SK-N-SH (cell line): ENCODE data around the gene SNAPC1. TPM values are rescaled to one million over a fixed set of nuclear protein-coding genes. Genes with fewer than 3 reads are reported as not detected.

Source experiments
- CTCF ChIA-PET: fragments of 300-600, 350-600 bp; formaldehyde crosslinking; extraction: SDS; loops from one replicate; lab custom pipeline; 2021; lab: Yijun Ruan, JAX
- POLR2A ChIA-PET: fragments of 350-600 bp; sonication (Branson Sonifier 250); formaldehyde crosslinking; extraction: SDS; loops from one replicate; lab custom pipeline; 2020; ENCODE audit warnings: antibody characterized with exemption, inconsistent platforms; lab: Yijun Ruan, JAX
- DNase-seq: peaks from one replicate; pipeline ENCODE4 v3.0.0; 2012
- H2AFZ ChIP-seq: fragments of 200-600 bp; sonication (generic); 2 replicates; pipeline ENCODE4 v1.8.1; 2016; ENCODE audit warnings: antibody characterized with exemption, mild to moderate bottlenecking, low read depth
- H3F3A ChIP-seq: fragments of 200-600 bp; sonication (generic); replicated peaks from 2 replicates; pipeline ENCODE3; 2016; ENCODE audit warnings: antibody characterized with exemption, mild to moderate bottlenecking; ENCODE audit not compliant: insufficient read depth
- H3K27ac ChIP-seq, 2 experiments: fragments of 200-500 bp in 1 of 2; fragments of 200-600 bp in 1 of 2; sonication (Bioruptor generic) in 1 of 2; sonication (generic), shearing (Covaris generic) in 1 of 2; 2 replicates each; pipeline versions ENCODE4 v1.5.1 to v1.6.1; 2014 to 2016; ENCODE audit warnings: low read depth in 2 of 2, inconsistent platforms in 1 of 2, low read length in 1 of 2, mild to moderate bottlenecking in 1 of 2, mixed read lengths in 1 of 2
- H3K27me3 ChIP-seq: fragments of 200-600 bp; sonication (generic), shearing (Covaris generic); 2 replicates; pipeline ENCODE4 v1.6.1; 2016; ENCODE audit warnings: mixed run types; ENCODE audit not compliant: insufficient read depth
- H3K36me3 ChIP-seq, 2 experiments: fragments of 200-500 bp in 1 of 2; fragments of 200-600 bp in 1 of 2; sonication (Bioruptor generic) in 1 of 2; sonication (generic) in 1 of 2; replicated peaks in 1 of 2; 2 replicates each; pipeline versions ENCODE3 to v1.5.1; 2014 to 2016; ENCODE audit warnings: low read length in 1 of 2, mild to moderate bottlenecking in 1 of 2; ENCODE audit not compliant: insufficient read depth in 2 of 2, control insufficient read depth in 1 of 2
- H3K4me1 ChIP-seq, 2 experiments: fragments of 200-500 bp in 1 of 2; fragments of 200-600 bp in 1 of 2; sonication (Bioruptor generic) in 1 of 2; sonication (generic), shearing (Covaris generic) in 1 of 2; 2 replicates each; pipeline versions ENCODE4 v1.5.1 to v1.6.1; 2014 to 2016; ENCODE audit warnings: low read depth in 1 of 2, low read length in 1 of 2, mixed run types in 1 of 2; ENCODE audit not compliant: insufficient read depth in 2 of 2, control insufficient read depth in 1 of 2
- H3K4me2 ChIP-seq: fragments of 200-600 bp; sonication (generic), shearing (Covaris generic); 2 replicates; pipeline ENCODE4 v1.6.1; 2017; ENCODE audit warnings: mixed run types
- H3K4me3 ChIP-seq, 2 experiments: fragments of 200-500 bp in 1 of 2; fragments of 200-600 bp in 1 of 2; sonication (Bioruptor generic) in 1 of 2; sonication (generic), shearing (Covaris generic) in 1 of 2; 2 replicates each; pipeline versions ENCODE4 v1.5.1 to v1.8.1; 2014 to 2016; ENCODE audit warnings: low read depth in 2 of 2, inconsistent platforms in 1 of 2, low read length in 1 of 2, mild to moderate bottlenecking in 1 of 2, mixed read lengths in 1 of 2, moderate library complexity in 1 of 2
- H3K79me2 ChIP-seq: fragments of 200-600 bp; sonication (generic); 2 replicates; pipeline ENCODE4 v1.8.1; 2017; ENCODE audit warnings: mild to moderate bottlenecking; ENCODE audit not compliant: insufficient read depth
- H3K9ac ChIP-seq: fragments of 200-600 bp; sonication (generic); 2 replicates; pipeline ENCODE4 v1.6.1; 2017; ENCODE audit warnings: mixed run types
- H3K9me2 ChIP-seq: fragments of 200-600 bp; sonication (generic); 2 replicates; pipeline ENCODE4 v1.6.1; 2017; ENCODE audit warnings: mixed run types
- H3K9me3 ChIP-seq: fragments of 200-600 bp; sonication (generic); 2 replicates; pipeline ENCODE4 v1.6.1; 2017; ENCODE audit warnings: mixed run types, mild to moderate bottlenecking, moderate library complexity
- H4K20me1 ChIP-seq: fragments of 200-600 bp; sonication (generic); 2 replicates; pipeline ENCODE4 v1.6.1; 2017; ENCODE audit warnings: mild to moderate bottlenecking, mixed run types; ENCODE audit not compliant: insufficient read depth
- CHD2 ChIP-seq: fragments of 150-350 bp; IDR thresholded peaks from 2 replicates; pipeline ENCODE4 v1.6.1; 2018; ENCODE audit warnings: low read length; ENCODE audit not compliant: partially characterized antibody
- FOSL2 ChIP-seq: IDR thresholded peaks from 2 replicates; pipeline ENCODE4 v1.4.0; 2012; ENCODE audit warnings: low read depth, mild to moderate bottlenecking, moderate library complexity, borderline replicate concordance
- FOXJ3 ChIP-seq: sonication (generic); formaldehyde crosslinking; IDR thresholded peaks from 2 replicates; pipeline ENCODE4 v1.5.1; 2020; ENCODE audit warnings: mild to moderate bottlenecking, missing genetic modification reagents
- GATA2 ChIP-seq: sonication (generic); formaldehyde crosslinking; IDR thresholded peaks from 2 replicates; pipeline ENCODE4 v1.5.0; 2020; ENCODE audit warnings: mild to moderate bottlenecking, missing genetic modification reagents
- JUND ChIP-seq: IDR thresholded peaks from 2 replicates; pipeline ENCODE4 v1.4.0; 2012
- MXI1 ChIP-seq: IDR thresholded peaks from 2 replicates; pipeline ENCODE4 v1.6.1; 2012; ENCODE audit warnings: mild to moderate bottlenecking, low read depth, low read length, improper control_type of control experiment
- POLR2AphosphoS5 ChIP-seq: IDR thresholded peaks from 2 replicates; pipeline ENCODE4 v1.6.1; 2012; ENCODE audit warnings: low read depth, low read length
- RAD21 ChIP-seq: IDR thresholded peaks from 2 replicates; pipeline ENCODE4 v1.6.1; 2012; ENCODE audit warnings: mild to moderate bottlenecking, low read length
- RFX5 ChIP-seq: IDR thresholded peaks from 2 replicates; pipeline ENCODE4 v1.6.1; 2012; ENCODE audit warnings: mild to moderate bottlenecking, improper control_type of control experiment, low read length
- RXRA ChIP-seq: IDR thresholded peaks from 2 replicates; pipeline ENCODE4 v1.4.0; 2012; ENCODE audit warnings: low read depth, mild to moderate bottlenecking, borderline replicate concordance
- SIN3A ChIP-seq: IDR thresholded peaks from 2 replicates; pipeline ENCODE4 v1.6.1; 2012; ENCODE audit warnings: low read depth, mild to moderate bottlenecking, low read length, moderate library complexity, borderline replicate concordance
- SMC3 ChIP-seq: IDR thresholded peaks from 2 replicates; pipeline ENCODE4 v1.6.1; 2012; ENCODE audit warnings: low read depth, low read length, improper control_type of control experiment
- TAF1 ChIP-seq: IDR thresholded peaks from 2 replicates; pipeline ENCODE4 v1.6.1; 2012; ENCODE audit warnings: low read depth, mild to moderate bottlenecking, low read length, moderate library complexity, borderline replicate concordance
- TEAD4 ChIP-seq: IDR thresholded peaks from 2 replicates; pipeline ENCODE4 v1.4.0; 2012; ENCODE audit warnings: mild to moderate bottlenecking, borderline replicate concordance; ENCODE audit not compliant: insufficient read depth
- WGBS: methylation state at CpG from one replicate; pipeline ENCODE4 v1.1.6; 2017; ENCODE audit warnings: low lambda C conversion rate; 5-methylcytosine and 5-hydroxymethylcytosine counted together
- polyA plus RNA-seq, 3 experiments: library from polyadenylated mRNA; depleted of rRNA; stranded (reverse); fragments of >200 nt; gene quantifications; 2 replicates each; pipeline ENCODE4 v1.2.3, GENCODE V29; 2012
- TF ChIP-seq, protein P1 (sequence below): IDR thresholded peaks from 2 replicates; pipeline ENCODE4 v1.4.0; 2012; ENCODE audit warnings: low read depth
- TF ChIP-seq, protein P2 (sequence below): IDR thresholded peaks from 2 replicates; pipeline ENCODE4 v1.6.1; 2012; ENCODE audit warnings: mild to moderate bottlenecking, low read depth, low read length, moderate library complexity
- TF ChIP-seq, protein P3 (sequence below): IDR thresholded peaks from 2 replicates; pipeline ENCODE4; 2012

SNAPC1 gene
- polyA plus RNA-seq, 1 of the 3 experiments (the other 2 are of a cell fraction) = 3.4 TPM

DNA sequence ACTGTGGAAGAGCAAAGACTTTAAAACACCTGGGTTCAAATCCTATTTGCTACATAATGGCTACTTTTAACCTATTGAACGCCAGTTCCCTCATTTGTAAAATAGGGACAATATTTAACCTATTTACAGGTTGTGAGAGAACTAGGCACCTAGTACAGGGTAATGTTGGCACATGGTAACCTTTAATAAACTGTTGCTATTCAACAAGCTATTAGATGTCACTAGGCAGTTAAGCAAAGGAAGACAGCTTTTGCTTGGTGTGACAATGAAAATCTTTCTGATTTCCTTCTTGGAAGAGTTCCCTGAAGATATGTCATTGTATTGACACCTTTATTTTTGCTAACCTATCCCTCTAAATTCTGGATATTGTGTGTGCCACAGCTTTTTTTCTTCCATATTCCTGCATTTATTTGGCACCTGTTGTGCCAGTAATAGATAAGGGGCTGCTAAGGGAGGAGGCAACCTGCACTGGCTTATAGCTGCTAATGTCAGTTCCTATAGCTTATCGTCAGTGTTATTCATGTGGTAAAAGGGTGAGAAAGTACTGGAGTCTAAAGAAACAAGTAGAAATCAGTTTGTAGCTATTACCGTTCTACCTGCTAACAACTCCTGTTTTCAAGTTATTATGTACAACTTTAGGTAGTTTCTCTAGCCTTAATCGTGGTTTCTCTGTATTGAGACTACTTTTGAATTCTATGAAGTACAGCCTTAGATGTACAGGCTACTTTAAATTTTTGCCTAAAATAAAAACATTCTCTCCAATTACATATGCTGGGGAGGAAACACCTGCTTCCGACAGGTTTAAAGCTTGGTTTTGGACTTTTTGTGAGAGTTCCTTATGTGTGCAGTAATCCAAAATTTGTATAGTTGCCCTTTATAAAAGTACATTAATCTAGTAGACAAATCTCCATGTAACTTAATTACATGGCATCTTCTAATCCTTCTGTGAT, 42.6 kb upstream of the SNAPC1 start:
- H4K20me1 ChIP-seq = peaks cover 66% of the 10 kb centered on the region
- TF ChIP-seq GATA2 (peak; percentile 45; the same call in 1 of the 2 replicates), FOXJ3 (CRISPR knock-in tag) (no peak)
- H3K9me3 ChIP-seq = no peaks in the 10 kb centered on the region
- peak overlapping the region in 1 of 2 experiments; percentile 55; a peak in 2 of 4 replicates for H3K27ac ChIP-seq
- CTCF ChIA-PET = interaction anchor here (0.9 to 2.3 kb wide), 10 partner anchors 10 to 259 kb away, joined by 3 to 9 read pairs (median 4); no protein-coding TSS in a partner anchor
- peaks cover 10% of the 10 kb centered on the region for H3F3A ChIP-seq
- POLR2A ChIA-PET = interaction anchor here (0.6 to 1.2 kb wide), 3 partner anchors 24 to 248 kb away, joined by 3 to 7 read pairs (median 5); partner anchors contain the start of genes HIF1A and SNAPC1
- peaks cover 27 to 40% of the 10 kb centered on the region in 2 experiments for H3K36me3 ChIP-seq
- H3K4me3 ChIP-seq = no peak overlapping the region
- H3K79me2 ChIP-seq = peaks cover 89% of the 10 kb centered on the region
- H3K9me2 ChIP-seq = no peaks in the 10 kb centered on the region
- no peak overlapping the region for H2AFZ ChIP-seq
- 92% methylated on average over 5 of the region's 5 CpGs for WGBS
- DNase-seq = no peak
- H3K27me3 ChIP-seq = no peaks in the 10 kb centered on the region
- no peak overlapping the region for H3K4me2 ChIP-seq
- peaks cover 14 to 27% of the 10 kb centered on the region in 2 experiments; a peak in 3 of 4 replicates for H3K4me1 ChIP-seq
- H3K9ac ChIP-seq = no peak overlapping the region

DNA sequence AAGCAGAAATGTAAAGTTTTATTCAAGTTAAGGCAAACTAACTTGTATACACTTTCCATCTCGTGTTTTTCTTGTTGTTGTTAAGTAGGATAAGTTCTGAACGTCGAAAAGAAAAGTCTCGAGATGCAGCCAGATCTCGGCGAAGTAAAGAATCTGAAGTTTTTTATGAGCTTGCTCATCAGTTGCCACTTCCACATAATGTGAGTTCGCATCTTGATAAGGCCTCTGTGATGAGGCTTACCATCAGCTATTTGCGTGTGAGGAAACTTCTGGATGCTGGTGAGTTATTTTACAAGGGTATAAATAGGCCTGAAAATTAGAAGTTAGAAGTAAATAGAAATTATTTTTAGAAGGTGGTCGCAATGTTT, 41.9 kb upstream of the SNAPC1 start:
- peaks cover 88% of the 10 kb centered on the region for H3K79me2 ChIP-seq
- H3F3A ChIP-seq = peaks cover 10% of the 10 kb centered on the region
- H2AFZ ChIP-seq = no peak overlapping the region
- CTCF ChIA-PET = interaction anchor here (1.0 to 2.3 kb wide), 7 partner anchors 11 to 259 kb away, joined by 3 to 9 read pairs (median 5); no protein-coding TSS in a partner anchor
- WGBS = 91% methylated on average over 9 of the region's 9 CpGs
- H3K27me3 ChIP-seq = no peaks in the 10 kb centered on the region
- no peaks in the 10 kb centered on the region for H3K9me3 ChIP-seq
- POLR2A ChIA-PET = interaction anchor here (0.6 to 1.2 kb wide), 2 partner anchors 25 to 41 kb away, joined by 5 to 7 read pairs; partner anchors contain the start of genes HIF1A and SNAPC1
- peaks cover 60% of the 10 kb centered on the region for H4K20me1 ChIP-seq
- DNase-seq = no peak
- TF ChIP-seq, protein P1, sequence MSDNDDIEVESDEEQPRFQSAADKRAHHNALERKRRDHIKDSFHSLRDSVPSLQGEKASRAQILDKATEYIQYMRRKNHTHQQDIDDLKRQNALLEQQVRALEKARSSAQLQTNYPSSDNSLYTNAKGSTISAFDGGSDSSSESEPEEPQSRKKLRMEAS = no peak
- TF ChIP-seq POLR2AphosphoS5 = no peak
- no peak for TF ChIP-seq TAF1
- TF ChIP-seq JUND = no peak
- no peak for TF ChIP-seq SMC3
- TF ChIP-seq RAD21 = no peak
- TF ChIP-seq FOXJ3 (CRISPR knock-in tag) = no peak
- TF ChIP-seq, protein P2, sequence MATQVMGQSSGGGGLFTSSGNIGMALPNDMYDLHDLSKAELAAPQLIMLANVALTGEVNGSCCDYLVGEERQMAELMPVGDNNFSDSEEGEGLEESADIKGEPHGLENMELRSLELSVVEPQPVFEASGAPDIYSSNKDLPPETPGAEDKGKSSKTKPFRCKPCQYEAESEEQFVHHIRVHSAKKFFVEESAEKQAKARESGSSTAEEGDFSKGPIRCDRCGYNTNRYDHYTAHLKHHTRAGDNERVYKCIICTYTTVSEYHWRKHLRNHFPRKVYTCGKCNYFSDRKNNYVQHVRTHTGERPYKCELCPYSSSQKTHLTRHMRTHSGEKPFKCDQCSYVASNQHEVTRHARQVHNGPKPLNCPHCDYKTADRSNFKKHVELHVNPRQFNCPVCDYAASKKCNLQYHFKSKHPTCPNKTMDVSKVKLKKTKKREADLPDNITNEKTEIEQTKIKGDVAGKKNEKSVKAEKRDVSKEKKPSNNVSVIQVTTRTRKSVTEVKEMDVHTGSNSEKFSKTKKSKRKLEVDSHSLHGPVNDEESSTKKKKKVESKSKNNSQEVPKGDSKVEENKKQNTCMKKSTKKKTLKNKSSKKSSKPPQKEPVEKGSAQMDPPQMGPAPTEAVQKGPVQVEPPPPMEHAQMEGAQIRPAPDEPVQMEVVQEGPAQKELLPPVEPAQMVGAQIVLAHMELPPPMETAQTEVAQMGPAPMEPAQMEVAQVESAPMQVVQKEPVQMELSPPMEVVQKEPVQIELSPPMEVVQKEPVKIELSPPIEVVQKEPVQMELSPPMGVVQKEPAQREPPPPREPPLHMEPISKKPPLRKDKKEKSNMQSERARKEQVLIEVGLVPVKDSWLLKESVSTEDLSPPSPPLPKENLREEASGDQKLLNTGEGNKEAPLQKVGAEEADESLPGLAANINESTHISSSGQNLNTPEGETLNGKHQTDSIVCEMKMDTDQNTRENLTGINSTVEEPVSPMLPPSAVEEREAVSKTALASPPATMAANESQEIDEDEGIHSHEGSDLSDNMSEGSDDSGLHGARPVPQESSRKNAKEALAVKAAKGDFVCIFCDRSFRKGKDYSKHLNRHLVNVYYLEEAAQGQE = no peak
- TF ChIP-seq, protein P3, sequence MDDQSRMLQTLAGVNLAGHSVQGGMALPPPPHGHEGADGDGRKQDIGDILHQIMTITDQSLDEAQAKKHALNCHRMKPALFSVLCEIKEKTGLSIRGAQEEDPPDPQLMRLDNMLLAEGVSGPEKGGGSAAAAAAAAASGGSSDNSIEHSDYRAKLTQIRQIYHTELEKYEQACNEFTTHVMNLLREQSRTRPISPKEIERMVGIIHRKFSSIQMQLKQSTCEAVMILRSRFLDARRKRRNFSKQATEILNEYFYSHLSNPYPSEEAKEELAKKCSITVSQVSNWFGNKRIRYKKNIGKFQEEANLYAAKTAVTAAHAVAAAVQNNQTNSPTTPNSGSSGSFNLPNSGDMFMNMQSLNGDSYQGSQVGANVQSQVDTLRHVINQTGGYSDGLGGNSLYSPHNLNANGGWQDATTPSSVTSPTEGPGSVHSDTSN = no peak
- TF ChIP-seq RFX5 = no peak
- TF ChIP-seq FOSL2 = no peak
- no peak for TF ChIP-seq GATA2
- no peak for TF ChIP-seq CHD2
- no peak for TF ChIP-seq TEAD4
- TF ChIP-seq SIN3A = no peak
- TF ChIP-seq RXRA = no peak
- TF ChIP-seq MXI1 = no peak
- H3K4me1 ChIP-seq = peaks cover 14 to 27% of the 10 kb centered on the region in 2 experiments; a peak in 3 of 4 replicates
- no peak overlapping the region for H3K4me2 ChIP-seq
- no peak overlapping the region for H3K4me3 ChIP-seq
- H3K9ac ChIP-seq = no peak overlapping the region
- H3K36me3 ChIP-seq = peaks cover 33 to 45% of the 10 kb centered on the region in 2 experiments
- H3K9me2 ChIP-seq = no peaks in the 10 kb centered on the region
- H3K27ac ChIP-seq = peak overlapping the region in 1 of 2 experiments; percentile 22; a peak in 1 of 4 replicates
